ENCODE measurements around the gene POU1F1.
"Not testable (repeated sequence)": the region's sequence is repeated elsewhere in the genome, so short reads cannot be mapped to it uniquely, and the experiment has no call there.

POU1F1 gene, protein sequence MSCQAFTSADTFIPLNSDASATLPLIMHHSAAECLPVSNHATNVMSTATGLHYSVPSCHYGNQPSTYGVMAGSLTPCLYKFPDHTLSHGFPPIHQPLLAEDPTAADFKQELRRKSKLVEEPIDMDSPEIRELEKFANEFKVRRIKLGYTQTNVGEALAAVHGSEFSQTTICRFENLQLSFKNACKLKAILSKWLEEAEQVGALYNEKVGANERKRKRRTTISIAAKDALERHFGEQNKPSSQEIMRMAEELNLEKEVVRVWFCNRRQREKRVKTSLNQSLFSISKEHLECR

DNA sequence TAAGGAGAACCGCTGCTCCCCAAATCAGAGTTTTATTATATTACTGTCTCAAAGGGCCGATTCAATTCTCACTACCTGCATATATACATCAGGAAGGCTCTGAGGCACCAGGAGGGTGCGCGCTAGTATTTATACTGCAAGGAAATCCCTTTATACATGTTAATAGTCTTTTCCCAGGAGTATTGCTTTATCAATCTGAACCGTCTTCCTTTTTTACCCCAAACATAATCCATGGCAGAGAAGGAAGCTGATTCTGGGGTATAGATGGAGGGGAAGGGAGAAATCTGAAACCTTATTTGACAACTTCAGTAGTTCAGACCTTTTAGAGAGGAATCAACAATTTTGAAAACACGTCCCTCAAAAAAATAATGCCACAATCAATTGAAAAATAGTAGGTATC is at the start of gene POU1F1:
Gene POU1F1 (minus strand): TSS at position 101 of the 400 bp plus-strand sequence. CDS start 122 bp downstream, outside the sequence.
- no peak for DNase-seq

DNA sequence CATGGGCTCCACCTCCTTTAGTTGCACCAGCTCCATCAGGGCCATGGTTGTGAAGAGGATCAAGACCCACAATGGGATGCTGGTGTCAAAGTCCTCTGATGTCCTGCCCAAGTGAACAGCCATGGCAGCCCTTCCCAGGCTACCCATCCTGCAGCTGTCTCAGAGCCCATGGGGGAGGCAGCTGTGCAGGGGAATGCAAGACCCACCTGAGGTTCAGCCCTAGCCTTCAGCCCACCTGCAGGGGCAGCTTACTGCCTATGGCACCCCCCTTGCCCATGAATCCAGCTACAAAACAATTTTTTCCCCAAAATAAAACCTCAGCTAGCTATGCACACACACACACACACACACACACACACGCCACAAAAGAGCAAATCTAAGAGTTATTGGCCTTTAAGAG is 48.2 kb upstream of the POU1F1 start:
- DNase-seq, result no peak

DNA sequence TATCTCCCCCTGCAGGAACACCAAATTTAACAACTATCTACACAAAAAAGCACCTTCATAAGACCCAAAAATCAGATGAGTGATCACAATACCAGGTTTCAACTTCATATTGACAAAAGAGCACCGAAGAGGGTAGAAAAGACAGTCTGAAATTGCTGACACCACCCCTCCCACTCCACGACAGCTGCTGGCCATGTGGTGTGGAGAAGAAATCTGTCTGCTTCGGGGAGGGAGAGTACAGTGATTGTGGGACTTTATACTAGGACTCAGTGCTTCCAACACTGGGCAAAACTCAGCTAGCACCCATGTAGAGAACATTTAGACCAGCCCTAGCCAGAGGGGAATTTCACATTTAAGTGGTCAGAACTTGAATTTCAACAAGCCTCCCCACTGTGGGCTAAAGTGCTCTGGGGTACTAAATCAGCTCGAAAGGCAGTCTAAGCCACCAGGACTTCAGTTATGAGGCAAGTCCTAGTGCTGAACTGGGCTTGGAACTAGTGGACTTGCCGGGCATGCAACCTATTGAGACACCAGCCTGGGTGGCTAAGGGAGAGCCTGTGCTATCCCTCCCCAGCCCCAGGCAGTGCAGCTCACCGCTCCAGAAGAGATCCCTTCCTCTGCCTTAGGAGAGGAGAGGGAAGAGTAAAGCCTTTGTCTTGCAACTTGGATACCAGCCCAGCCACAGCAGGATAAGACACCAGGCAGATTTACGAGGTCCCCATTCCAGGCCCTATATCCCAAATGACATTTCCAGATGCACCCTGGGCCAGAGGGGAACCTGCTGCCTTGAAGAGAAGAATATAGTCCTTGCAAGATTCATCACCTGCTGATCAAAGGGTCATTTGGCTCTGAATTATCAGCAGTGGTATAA is 44.6 kb upstream of the POU1F1 start:
- no peak for DNase-seq

DNA sequence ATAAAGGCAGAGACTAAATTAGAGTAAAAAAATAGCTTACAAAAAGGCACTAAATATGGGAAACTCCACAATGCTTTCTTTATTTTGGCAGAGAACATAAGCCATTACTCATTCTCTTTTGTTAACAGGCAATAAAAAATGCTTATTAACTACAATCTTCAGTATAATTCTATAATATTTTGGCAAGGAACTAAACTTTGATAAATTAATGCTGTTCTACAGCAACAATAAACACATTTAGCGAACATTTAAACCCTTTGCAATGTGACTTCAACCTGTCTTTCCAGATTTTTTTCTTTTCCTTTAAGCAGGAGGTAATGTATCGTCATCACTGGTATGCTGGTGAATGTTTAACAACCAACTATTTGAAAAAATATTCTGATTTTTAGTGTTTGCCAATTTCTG is 42.2 kb upstream of the POU1F1 start:
- DNase-seq, result no peak

DNA sequence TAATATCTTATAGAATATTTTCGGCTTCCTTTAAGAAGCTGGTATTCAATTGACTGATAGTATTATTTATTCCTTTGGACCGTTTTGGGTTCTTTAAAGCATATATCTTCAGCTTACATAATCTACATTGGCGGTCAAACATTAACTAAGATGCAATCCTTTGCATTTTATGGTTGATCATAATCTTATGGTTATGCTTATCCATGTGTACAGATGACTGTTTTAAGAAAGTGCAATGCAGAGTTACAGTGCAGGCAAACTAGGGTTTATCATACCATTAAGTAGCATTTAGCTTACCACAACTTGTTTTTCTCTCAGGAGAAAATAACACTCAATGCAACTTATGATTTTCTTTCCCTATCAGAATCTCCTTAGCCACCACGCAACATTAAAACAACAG is 41.4 kb upstream of the POU1F1 start:
- no peak for DNase-seq

DNA sequence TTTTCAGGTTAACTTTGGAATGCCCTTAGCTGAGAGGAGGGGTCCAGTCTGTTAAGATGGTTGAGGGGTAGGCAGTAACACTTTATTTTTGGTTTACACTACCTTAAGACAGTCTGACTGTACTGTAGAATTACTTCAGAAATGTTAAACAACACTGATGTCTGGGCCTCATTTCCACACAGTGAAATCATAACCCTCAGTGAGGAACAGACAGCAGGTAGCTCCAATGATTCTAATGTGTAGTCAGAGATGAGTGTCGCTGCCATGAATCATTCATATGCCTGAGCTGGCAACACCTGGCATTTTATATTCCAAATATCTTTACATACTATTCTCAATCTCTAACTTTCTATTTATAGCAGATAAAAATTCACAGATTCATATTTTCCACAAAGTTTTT is 37.3 kb upstream of the POU1F1 start:
- DNase-seq, result no peak

DNA sequence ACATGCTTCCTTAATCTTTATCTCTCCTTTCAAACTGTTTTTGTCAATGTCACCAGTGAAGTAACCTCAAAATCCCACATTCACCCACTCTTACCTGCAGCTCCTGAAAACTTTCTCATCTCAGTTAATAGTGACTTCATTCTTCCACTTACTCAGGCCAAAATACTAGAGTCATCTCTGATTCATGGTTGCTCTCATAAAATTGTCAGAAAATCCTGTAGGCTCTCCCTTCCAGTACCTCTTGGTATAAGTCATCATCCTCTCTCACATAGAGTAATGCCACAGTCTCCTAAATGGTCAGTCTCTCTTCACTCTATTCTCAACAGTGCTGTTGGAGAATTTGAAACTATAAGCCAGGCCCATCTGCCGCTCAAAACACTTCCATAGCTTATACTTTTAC is 34.9 kb upstream of the POU1F1 start:
- no peak for DNase-seq

DNA sequence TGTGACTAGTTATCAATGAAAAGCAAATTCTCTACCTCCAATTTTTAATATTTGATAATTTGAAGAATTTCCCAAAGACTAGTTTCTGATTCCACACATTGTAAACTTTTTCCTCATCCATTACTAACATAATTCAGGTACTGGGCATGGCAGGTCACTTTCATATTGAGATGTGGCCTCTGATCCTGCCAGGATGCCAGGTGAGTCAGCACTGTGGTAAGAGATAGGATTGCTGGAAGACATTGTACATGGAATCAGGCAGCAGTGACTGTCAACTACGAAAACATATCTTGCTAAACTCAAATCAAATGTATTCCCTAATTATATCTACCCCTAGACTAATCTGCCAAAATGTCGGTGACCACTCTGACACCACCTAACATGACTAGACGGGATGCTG is 33.2 kb upstream of the POU1F1 start:
- no peak for DNase-seq

DNA sequence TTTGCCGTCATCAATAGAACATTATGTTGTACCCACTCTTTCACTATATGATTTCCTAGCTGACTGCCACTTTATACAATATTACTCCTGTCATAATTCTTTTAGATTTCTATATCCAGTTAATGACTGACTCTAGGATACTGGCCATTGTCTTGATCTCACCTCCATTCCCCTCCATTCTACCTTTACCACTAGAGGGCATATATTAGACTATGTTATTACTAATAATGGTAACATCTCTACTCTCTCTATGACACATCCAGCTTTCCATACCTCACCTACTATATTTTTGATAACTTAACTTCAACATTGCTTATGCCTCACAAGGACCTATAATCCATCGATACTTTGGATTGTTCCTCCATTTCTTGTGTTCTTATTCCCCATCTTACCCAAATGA is 31.4 kb upstream of the POU1F1 start:
- no peak for DNase-seq

DNA sequence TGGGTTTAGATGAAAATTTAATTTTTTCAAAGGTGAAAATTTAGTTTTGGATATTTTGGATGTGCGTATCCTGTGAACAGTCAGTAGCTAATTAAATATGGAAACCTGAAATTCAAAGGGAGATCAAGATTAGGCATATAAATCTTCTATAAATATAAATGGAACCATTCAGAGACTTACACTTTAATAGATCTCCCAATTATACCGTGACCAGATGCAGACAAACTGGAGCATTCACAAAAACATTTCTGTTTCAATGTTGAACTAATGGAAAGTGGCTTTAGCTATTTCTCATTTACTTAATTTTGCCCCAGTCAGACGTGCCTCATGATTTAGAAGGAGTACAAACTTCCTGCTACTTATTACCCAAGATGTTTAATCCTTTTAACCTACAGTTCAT is 29.1 kb upstream of the POU1F1 start:
- DNase-seq, result no peak

DNA sequence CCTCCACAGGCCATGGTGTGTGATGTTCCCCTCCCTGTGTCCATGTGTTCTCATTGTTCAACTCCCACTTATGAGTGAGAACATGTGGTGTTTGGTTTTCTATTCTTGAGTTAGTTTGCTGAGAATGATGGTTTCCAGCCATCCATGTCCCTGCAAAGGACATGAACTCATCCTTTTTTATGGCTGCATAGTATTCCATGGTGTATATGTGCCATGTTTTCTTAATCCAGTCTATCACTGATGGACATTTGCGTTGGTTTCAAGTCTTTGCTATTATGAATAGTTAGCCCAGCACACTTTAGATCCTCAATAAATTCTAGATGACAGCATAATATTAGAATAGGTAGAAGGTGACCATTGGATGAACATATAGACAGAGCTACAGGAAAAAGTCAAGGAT is 28.6 kb upstream of the POU1F1 start:
- not testable (repeated sequence) for DNase-seq

DNA sequence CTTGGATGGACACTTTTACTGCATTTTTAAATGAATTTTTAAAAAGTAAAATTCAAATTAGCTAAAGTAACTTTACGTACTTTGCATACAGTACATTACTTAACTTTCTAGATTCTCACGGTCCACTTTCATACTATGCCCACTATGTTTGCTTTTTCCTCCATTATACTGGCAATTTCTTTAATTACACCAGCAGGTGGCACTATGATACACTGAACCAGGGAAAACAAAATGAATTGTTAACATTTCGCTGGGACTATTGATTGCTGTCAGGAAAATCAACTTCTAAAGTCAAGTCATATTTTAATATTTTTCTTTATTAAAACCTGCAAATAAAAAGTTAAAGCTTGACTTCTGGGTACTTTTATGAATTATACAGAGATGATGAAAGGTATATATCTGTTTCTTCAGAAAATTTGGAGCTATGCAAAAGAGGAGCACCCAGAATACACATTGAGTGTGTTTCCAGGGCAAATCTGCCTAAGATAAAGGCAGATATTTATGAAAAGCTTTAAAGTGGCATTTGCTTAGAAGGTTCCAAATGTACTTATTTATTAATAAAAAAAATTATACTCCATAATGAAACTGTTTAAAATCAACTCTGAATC is 21.8 kb upstream of the POU1F1 start:
- DNase-seq, result no peak

DNA sequence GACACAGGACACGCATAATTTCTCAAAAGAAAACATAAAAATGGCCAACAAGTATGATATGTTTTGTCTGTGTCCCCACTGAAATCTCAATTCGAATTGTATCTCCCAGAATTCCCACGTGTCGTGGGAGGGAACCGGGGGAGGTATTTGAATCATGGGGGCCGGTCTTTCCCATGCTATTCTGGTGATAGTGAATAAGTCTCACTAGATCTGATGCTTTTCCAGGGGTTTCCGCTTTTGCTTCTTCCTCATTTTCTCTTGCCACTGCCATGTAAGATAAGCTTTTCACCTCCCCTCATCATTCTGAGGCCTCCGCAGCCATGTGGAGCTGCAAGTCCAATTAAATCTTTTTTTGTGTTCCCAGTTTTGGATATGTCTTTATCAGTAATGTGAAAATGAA is 12.1 kb upstream of the POU1F1 start:
- DNase-seq, result no peak

DNA sequence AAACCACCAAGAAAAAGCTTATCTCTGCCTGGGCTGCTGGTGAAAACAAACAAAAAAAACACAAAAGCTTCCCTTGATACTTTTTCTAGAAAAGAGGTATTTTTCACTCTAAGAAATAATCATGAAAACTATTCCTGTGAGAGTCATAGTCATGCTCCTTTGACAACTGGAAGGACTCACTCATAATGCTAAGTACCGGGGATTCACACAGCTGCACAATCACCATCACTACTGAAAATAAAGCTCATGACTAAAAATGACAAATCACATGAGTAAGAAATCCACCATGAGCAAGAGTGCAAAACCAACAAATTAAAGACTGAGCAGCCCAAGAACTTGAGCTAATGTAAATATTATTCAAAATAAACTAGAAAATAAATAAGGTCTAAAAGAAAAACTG is 10.6 kb upstream of the POU1F1 start:
- DNase-seq, result no peak

DNA sequence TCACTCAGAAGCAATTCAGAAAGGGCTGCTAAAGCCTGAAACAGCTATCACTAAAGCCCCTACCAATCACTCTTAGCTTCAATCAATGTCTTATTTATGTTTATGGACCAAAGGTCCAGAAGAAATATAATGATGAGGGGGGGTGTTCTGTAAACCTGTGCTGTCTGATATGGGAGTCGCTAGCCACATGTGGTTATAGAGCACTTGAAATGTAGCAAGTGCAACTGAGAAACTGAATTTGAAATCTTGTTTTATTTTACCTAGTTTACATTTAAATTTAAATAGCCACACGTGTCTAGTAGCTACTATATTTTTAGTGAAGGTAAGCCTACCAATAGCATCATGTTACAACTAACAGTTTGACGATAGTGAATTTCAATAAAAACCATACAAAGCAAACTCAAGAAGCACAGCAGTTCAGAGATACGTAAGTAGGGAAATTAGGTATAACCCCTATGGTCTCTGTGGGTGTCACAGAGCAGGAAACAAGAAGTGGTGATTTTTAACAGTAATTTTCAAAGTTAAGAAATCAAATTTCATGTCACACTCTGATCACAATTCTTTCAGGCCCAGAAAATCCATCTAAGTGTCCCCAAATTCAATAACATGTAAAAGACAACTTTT is 3.6 kb downstream of the POU1F1 start:
- no peak for DNase-seq

DNA sequence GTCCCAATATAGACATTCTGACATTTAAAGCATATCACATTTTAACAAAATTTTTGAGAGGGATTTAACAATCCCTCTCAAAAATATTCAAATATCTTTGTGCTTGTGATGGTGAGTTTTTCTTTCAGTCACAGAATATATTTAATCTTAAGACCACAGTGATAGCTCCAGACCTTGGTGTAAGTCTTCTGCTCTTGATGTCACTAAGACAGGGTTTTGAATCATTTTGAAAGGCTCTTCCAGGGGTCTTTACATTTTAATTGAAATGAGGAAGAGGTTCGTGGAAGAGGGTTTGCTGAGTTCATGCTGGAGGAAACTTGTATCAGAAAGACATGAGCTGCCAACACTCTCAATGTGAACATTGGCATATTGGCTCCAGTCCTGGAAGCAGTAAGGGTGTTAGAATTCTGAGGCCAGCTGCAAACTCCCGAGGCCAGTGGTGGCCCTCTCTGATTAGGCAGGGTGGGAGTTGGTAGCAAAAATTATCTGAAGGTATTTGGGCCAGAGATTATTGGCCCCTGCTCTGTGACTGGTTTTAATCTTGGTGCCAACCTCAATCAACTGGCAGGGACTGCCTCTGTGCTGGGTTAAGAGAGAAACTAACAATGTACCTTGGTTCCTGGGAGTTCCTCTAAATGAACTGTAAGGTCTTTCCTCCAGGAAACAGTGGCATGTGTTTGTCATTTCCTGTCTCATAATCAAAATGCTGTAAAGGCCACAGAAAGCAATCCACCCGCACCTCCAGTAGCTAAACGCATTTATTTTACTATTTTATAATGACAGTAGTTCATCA is 5.3 kb downstream of the POU1F1 start:
- no peak for DNase-seq

DNA sequence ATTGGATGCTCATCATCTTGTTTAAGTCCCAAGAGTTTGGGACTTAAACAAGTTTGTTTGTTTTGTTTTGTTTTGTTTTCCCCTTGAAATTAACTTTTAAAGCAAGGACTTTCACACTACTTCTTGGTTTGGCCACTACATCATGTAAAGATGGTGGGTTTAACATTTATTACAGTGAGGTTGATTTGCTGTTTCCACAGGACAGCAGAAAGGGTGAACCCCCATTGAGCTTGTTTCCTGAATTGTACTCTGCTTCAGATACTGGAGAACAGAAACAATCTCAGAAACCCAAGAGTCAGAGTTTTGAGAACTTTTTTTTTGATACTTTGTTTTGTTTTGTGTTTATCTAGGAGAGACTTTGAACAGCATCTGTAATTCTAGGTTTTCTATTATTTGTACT is 6.7 kb downstream of the POU1F1 start:
- no peak for DNase-seq

DNA sequence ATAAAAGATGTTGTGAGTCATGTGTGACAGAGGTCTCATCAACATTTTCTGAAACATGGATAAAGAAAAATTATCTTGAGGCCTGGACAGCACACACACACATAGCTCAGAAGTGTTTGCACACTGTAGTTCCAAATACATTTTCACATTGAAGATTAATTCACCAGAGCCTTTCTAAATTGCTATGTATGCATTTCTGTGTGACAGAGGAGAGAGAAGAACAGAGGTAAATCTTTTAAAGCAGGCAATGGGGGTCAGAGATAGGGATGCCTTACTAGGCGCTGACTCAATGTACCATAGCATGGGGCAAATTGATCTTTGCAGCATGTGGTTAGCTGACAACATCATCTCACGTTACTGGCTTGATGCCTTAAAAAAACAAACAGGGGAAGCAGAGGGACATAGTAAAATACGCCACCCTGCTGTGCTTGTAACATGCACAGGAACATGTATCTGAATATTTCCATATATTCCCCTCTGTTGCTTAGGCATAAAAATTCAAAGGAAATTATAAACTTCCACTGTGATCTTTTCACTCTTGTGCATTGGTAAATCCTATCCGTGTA is 7.7 kb downstream of the POU1F1 start:
- DNase-seq, result no peak

DNA sequence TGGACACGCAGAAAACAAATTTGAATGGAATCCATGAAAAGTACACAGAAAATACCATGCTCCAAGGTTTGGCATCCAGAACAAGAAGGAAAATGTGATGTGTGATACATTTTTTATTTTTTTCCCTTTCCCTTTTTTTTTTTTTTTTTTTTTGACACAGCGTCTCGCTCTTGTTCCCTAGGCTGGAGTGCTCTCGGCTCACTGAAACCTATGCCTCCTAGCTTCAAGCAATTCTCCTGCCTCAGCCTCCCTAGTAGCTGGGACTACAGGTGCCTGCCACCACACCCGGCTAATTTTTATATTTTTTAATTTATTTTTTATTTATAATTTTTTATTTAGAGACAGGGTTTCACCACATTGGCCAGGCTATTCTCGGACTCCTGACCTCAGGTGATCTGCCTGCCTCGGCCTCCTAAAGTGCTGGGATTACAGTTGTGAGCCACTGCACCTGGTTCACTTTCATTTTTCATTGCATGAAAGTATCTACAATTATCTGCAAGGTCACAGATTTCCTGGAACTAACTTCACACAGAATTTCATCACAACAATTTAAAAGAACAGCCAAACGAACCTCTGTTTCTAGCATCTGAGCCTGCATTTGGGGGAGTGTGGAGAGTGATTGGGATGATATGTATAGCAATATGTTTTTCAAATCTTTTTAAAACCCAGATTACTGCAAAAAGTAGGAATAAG is 8.3 kb downstream of the POU1F1 start:
- DNase-seq, result no peak

DNA sequence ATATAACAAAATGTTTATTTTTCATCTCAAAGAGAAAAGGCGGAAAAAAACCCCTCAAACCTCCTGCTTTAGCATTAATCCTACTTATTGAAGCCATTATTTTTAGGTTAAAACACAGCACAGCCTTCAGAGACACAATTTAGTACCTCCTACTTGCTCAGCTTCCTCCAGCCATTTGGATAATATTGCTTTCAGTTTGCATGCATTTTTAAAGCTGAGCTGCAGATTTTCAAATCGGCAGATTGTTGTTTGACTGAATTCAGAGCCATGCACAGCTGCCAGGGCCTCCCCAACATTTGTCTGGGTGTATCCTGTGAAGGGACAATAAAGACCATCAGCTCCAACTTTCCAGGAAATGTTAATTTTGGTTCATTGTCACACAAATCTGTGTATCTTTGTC is 14.5 kb downstream of the POU1F1 start:
- DNase-seq, result no peak

DNA sequence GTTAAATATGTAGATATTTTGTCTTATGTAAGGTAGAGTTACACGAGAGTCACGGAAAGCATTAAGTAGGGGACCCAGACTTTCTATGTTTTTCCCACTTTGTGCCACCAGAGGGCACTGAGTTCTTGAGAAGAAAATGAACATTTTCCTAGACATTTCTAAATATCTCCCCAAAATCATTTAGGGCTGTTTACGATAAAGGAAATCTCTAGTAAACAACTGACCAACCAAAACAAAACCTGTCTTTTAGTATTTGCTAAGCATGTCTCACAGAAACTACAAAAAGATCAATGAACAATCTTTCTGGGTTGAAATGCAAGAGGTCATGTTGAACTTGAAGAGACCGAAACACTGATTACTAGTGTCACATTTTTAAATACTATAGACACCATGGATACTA is 16.1 kb downstream of the POU1F1 start:
- peak; percentile 49 to 55 for DNase-seq

DNA sequence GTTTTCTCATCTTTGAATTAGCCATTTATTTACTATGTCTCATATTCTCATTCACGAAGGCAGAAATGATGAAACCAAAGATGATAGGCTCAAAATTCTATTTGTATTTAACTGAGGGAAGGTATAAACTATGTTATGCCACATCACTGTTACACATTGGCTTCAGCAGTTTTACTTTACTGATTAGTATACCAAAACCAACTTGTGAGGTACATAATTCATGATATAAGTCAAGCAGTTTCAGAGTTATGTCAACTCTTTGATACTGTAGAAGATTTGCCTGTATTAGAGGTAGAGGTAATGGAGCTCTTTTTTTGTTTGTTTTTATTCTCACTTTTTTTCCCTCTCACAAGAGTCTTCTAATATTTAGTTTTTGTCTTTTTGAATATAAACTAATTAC is 26.4 kb downstream of the POU1F1 start:
- no peak for DNase-seq
